K562 (cell line): ENCODE measurements around the gene NEMP1.

Experiments used
- ARHGAP35 ChIP-seq: fragments of 450-650 bp; IDR thresholded peaks from 2 replicates; pipeline ENCODE4 v1.6.1; 2018; ENCODE audit not compliant: partially characterized antibody
- ATF1 ChIP-seq, 2 experiments: fragments of 450-650 bp in 1 of 2; IDR thresholded peaks; 2 replicates each; pipeline ENCODE4 v1.6.1; 2016; ENCODE audit warnings: missing compliant biosample characterization in 1 of 2, missing genetic modification characterization in 1 of 2
- BHLHE40 ChIP-seq: IDR thresholded peaks from 2 replicates; pipeline ENCODE4 v1.6.1; 2011; ENCODE audit warnings: low read length, improper control_type of control experiment
- FOXK2 ChIP-seq, 2 experiments: fragments of 450-650 bp; IDR thresholded peaks in 1 of 2; conservative IDR thresholded peaks in 1 of 2; 2 replicates each; pipeline ENCODE4 v1.6.1; 2016; ENCODE audit warnings: low read depth in 2 of 2, mild to moderate bottlenecking in 1 of 2
- LEF1 ChIP-seq: fragments of 450-650 bp; IDR thresholded peaks from 2 replicates; pipeline ENCODE4 v1.6.1; 2016; ENCODE audit warnings: mild to moderate bottlenecking
- PCBP1 ChIP-seq: fragments of 200-400 bp; formaldehyde crosslinking; IDR thresholded peaks from 2 replicates; pipeline ENCODE4 v1.6.1; 2018; ENCODE audit warnings: mild to moderate bottlenecking, low read depth, low read length; ENCODE audit not compliant: poor library complexity, severe bottlenecking
- RAD51 ChIP-seq: fragments of 450-650 bp; IDR thresholded peaks from 2 replicates; pipeline ENCODE4 v1.7.1; 2016; ENCODE audit warnings: low read depth, mild to moderate bottlenecking, borderline replicate concordance
- TBP ChIP-seq: optimal IDR thresholded peaks from 2 replicates; pipeline ENCODE3; 2011; ENCODE audit warnings: low read depth, low read length, improper control_type of control experiment
- ZNF133 ChIP-seq: fragments of 250-450 bp; sonication (Bioruptor Pico); IDR thresholded peaks from 2 replicates; pipeline ENCODE4 v1.4.0; 2020; ENCODE audit warnings: mild to moderate bottlenecking
- TF ChIP-seq, protein P1 (sequence below), 3 experiments: IDR thresholded peaks in 2 of 3; conservative IDR thresholded peaks in 1 of 3; 2 replicates each; pipeline ENCODE4 v1.5.1; 2011 to 2012; ENCODE audit warnings: low read length in 3 of 3, mild to moderate bottlenecking in 3 of 3, control low read depth in 2 of 3, improper control_type of control experiment in 1 of 3, inconsistent platforms in 1 of 3, low read depth in 1 of 3, mixed read lengths in 1 of 3, moderate library complexity in 1 of 3; ENCODE audit not compliant: insufficient read depth in 2 of 3

DNA sequence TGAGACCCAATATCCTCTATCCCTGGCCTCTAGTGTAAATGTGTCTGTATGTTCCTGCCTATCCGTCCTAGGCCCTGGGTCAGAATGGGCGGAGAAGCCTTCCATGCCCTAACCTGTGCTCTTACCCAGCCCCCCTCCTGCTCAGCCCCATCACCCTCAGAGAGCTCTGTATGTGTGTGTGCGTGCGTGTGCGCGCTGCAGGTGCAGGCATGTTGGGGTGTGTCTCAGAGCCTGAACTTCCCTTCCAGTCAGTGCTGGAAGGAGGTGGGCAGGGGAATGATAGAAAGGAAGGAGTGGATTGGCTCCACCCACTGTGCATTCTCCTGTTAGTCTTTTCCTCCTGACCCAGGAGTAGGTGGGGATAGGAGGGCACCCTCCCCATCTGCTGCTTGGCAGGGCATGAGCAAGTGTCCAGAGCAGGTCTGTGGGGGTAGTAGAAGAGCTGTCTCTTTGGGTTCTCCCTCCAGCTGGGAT lies 17.5 kb upstream of the NEMP1 start:
- TF ChIP-seq LEF1: no peak
- TF ChIP-seq RAD51: no peak
- no peak for TF ChIP-seq ATF1 (CRISPR knock-in tag; IDR thresholded peaks at IDR 0.05)
- no peak for TF ChIP-seq ATF1 (tag; IDR thresholded peaks at IDR 0.05)
- no peak for TF ChIP-seq ARHGAP35
- TF ChIP-seq ZNF133: no peak
- TF ChIP-seq PCBP1: no peak
- no peak for TF ChIP-seq TBP
- TF ChIP-seq FOXK2 (conservative IDR thresholded peaks at IDR 0.05 in 1 of 2, IDR thresholded peaks at IDR 0.05 in 1 of 2; ENCODE audit: low read depth in 2 of 2): no peak
- TF ChIP-seq BHLHE40: no peak
- TF ChIP-seq, protein P1, sequence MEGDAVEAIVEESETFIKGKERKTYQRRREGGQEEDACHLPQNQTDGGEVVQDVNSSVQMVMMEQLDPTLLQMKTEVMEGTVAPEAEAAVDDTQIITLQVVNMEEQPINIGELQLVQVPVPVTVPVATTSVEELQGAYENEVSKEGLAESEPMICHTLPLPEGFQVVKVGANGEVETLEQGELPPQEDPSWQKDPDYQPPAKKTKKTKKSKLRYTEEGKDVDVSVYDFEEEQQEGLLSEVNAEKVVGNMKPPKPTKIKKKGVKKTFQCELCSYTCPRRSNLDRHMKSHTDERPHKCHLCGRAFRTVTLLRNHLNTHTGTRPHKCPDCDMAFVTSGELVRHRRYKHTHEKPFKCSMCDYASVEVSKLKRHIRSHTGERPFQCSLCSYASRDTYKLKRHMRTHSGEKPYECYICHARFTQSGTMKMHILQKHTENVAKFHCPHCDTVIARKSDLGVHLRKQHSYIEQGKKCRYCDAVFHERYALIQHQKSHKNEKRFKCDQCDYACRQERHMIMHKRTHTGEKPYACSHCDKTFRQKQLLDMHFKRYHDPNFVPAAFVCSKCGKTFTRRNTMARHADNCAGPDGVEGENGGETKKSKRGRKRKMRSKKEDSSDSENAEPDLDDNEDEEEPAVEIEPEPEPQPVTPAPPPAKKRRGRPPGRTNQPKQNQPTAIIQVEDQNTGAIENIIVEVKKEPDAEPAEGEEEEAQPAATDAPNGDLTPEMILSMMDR (IDR thresholded peaks at IDR 0.05 in 2 of 3, conservative IDR thresholded peaks at IDR 0.05 in 1 of 3; ENCODE audit: insufficient read depth in 2 of 3, low read depth in 1 of 3, low read length in 3 of 3): no peak
